ENCODE data around the gene SELENOT.

SELENOT gene

GRCh38 chr3:150582620-150583019, 20.5 kb upstream of the SELENOT start:
- H3K27me3 ChIP-seq (ENCODE audit: insufficient read depth, low read depth), result no peaks in the 10 kb centered on the region

GRCh38 chr3:150583028-150583427, 20.1 kb upstream of the SELENOT start:
- no peaks in the 10 kb centered on the region for H4K20me1 ChIP-seq (ENCODE audit: insufficient read depth)
- H3K27me3 ChIP-seq (ENCODE audit: insufficient read depth, low read depth), result no peaks in the 10 kb centered on the region
- no peak overlapping the region for H2AFZ ChIP-seq (ENCODE audit: low read depth)
- H3K4me1 ChIP-seq (ENCODE audit: low read depth, poor library complexity, severe bottlenecking), result peaks cover 62% of the 10 kb centered on the region
- peak overlapping the region; percentile 90 for H3K4me2 ChIP-seq
- no peak for TF ChIP-seq CTCF (conservative IDR thresholded peaks at IDR 0.05; ENCODE audit: low read depth, low read length)
- peak overlapping the region; percentile 9; the same call in 1 of the 2 replicates for H3K9ac ChIP-seq
- H3K4me3 ChIP-seq (IDR thresholded peaks at IDR 0.05; ENCODE audit: insufficient read depth, low read depth, low read length), result no peak overlapping the region
- peaks cover 62% of the 10 kb centered on the region; the same call in 1 of the 2 replicates for H3K79me2 ChIP-seq (ENCODE audit: insufficient read depth, low read depth)
- peaks cover 8% of the 10 kb centered on the region; the same call in 1 of the 2 replicates for H3K36me3 ChIP-seq (ENCODE audit: insufficient read depth)
- peak overlapping the region; percentile 47 for H3K27ac ChIP-seq

More at GRCh38 chr3:150582620-150583019, 20.5 kb upstream of the SELENOT start:
- H3K27ac ChIP-seq, result peak overlapping the region; percentile 47
- no peaks in the 10 kb centered on the region for H4K20me1 ChIP-seq (ENCODE audit: insufficient read depth)
- no peak overlapping the region; the same call in 1 of the 2 replicates for H3K9ac ChIP-seq
- peaks cover 8% of the 10 kb centered on the region; the same call in 1 of the 2 replicates for H3K36me3 ChIP-seq (ENCODE audit: insufficient read depth)
- peak overlapping the region; percentile 90 for H3K4me2 ChIP-seq
- H2AFZ ChIP-seq (ENCODE audit: low read depth), result no peak overlapping the region
- peaks cover 59% of the 10 kb centered on the region; the same call in 1 of the 2 replicates for H3K79me2 ChIP-seq (ENCODE audit: insufficient read depth, low read depth)
- no peak for TF ChIP-seq CTCF (conservative IDR thresholded peaks at IDR 0.05; ENCODE audit: low read depth, low read length)
- no peak overlapping the region for H3K4me3 ChIP-seq (IDR thresholded peaks at IDR 0.05; ENCODE audit: insufficient read depth, low read depth, low read length)
- peaks cover 59% of the 10 kb centered on the region for H3K4me1 ChIP-seq (ENCODE audit: low read depth, poor library complexity, severe bottlenecking)

- TF ChIP-seq CTCF (conservative IDR thresholded peaks at IDR 0.05; ENCODE audit: low read depth, low read length), result no peak
- Histone ChIP-seq H3K27me3 (ENCODE audit: insufficient read depth, low read depth) (no peaks in the 10 kb centered on the region), H3K4me2 (no peak overlapping the region), H4K20me1 (ENCODE audit: insufficient read depth) (no peaks in the 10 kb centered on the region), H3K4me1 (ENCODE audit: low read depth, poor library complexity, severe bottlenecking) (peaks cover 64% of the 10 kb centered on the region), H3K36me3 (ENCODE audit: insufficient read depth) (no peaks in the 10 kb centered on the region), H3K79me2 (ENCODE audit: insufficient read depth, low read depth) (peaks cover 88% of the 10 kb centered on the region), H2AFZ (ENCODE audit: low read depth) (no peak overlapping the region), H3K4me3 (IDR thresholded peaks at IDR 0.05; ENCODE audit: insufficient read depth, low read depth, low read length) (no peak overlapping the region), H3K27ac (no peak overlapping the region), H3K9ac (no peak overlapping the region)
Observed at GRCh38 chr3:150588027-150588830, 14.9 kb upstream of the SELENOT start.

GRCh38 chr3:150589759-150590158, 13.4 kb upstream of the SELENOT start:
- no peak overlapping the region for H3K4me3 ChIP-seq (IDR thresholded peaks at IDR 0.05; ENCODE audit: insufficient read depth, low read depth, low read length)
- H4K20me1 ChIP-seq (ENCODE audit: insufficient read depth), result no peaks in the 10 kb centered on the region
- H2AFZ ChIP-seq (ENCODE audit: low read depth), result no peak overlapping the region
- peaks cover 54% of the 10 kb centered on the region for H3K4me1 ChIP-seq (ENCODE audit: low read depth, poor library complexity, severe bottlenecking)
- H3K79me2 ChIP-seq (ENCODE audit: insufficient read depth, low read depth), result peaks cover 90% of the 10 kb centered on the region
- no peak overlapping the region for H3K9ac ChIP-seq
- H3K4me2 ChIP-seq, result no peak overlapping the region
- TF ChIP-seq CTCF (conservative IDR thresholded peaks at IDR 0.05; ENCODE audit: low read depth, low read length), result no peak
- no peak overlapping the region for H3K27ac ChIP-seq
- no peaks in the 10 kb centered on the region for H3K27me3 ChIP-seq (ENCODE audit: insufficient read depth, low read depth)
- no peaks in the 10 kb centered on the region for H3K36me3 ChIP-seq (ENCODE audit: insufficient read depth)

Data from KMS-11 (cell line).